T1000 (cell line): ENCODE measurements around the gene FAM110C.
"Not testable (repeated sequence)": the region's sequence is repeated elsewhere in the genome, so short reads cannot be mapped to it uniquely, and the experiment has no call there.

Experiments used
- DNase-seq: peaks from one replicate; lab custom pipeline; 2025; ENCODE audit warnings: mixed read lengths; lab: John Stamatoyannopoulos, UW

Gene FAM110C

GRCh38 chr2:46471-47345 lies at the start of gene FAM110C:
TSS of gene FAM110C (minus strand) at chr2:46505. CDS start at chr2:46385, 120 bp downstream.
- no peak for DNase-seq

DNA sequence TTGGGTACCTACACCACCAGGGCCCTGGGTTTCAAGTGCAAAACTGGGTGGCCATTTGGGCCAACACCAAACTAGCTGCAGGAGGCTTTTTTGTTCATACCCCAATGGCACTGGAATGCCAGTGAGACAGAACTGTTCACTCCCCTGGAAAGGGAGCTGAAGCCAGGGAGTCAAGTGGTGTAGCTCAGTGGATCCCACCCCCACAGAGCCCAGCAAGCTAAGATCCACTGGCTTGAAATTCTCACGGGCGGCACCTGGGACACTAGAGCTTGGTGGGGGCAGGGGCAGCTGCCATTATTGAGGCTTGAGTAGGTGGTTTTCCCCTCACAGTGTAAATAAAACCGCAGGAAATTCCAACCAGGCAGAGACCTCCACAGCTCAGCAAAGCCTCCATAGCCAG lies 46.0 kb upstream of the FAM110C start:
- DNase-seq: no peak

DNA sequence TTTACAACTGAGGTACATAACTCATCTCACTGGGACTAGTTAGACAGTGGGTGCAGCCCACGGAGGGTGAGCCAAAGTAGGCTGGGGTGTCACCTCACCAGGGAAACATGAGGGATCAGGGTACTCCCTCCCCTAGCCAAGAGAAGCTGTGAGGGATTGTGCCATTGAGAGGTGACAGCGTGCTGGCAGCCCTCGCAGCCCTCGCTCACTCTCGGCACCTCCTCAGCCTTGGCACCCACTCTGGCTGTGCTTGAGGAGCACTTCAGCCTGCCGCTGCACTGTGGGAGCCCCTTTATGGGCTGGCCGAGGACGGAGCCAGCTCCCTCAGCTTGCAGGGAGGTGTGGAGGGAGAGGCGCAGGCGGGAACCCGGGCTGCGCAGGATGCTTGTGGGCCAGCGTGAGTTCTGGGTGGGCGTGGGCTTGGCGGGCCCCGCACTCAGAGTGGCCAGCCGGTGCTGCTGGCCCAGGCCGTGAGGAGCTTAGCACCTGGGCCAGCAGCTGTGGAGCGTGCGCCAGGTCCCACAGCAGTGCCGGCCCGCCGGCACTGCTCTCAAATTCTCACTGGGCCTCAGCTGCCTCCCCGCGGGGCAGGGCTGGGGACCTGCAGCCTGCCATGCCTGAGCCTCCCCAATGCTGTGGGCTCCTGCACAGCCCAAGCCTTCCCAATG lies 44.5 kb upstream of the FAM110C start:
- DNase-seq: no peak

- no peak for DNase-seq
These were observed 39.5 kb upstream of the FAM110C start for GRCh38 chr2:85761-86160.

DNA sequence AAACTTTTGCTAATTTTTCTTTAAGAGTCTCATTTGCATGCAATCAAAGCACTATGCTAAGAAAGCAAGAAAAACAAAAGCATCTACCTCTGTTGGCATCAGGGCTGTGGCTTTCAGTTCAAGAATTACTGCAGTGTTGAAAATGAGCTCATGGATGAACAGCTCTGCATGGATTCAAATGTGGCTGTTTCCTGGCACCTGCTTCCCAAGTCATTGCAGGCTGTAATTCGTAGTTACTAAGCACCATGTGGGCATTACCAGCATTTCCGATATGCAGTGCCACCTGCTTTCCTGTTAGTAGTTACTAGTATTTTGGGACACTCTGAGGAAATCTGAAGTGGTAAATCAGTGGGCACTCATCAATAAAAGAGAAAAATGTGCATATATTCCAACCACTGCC lies 37.8 kb upstream of the FAM110C start:
- DNase-seq: no peak

DNA sequence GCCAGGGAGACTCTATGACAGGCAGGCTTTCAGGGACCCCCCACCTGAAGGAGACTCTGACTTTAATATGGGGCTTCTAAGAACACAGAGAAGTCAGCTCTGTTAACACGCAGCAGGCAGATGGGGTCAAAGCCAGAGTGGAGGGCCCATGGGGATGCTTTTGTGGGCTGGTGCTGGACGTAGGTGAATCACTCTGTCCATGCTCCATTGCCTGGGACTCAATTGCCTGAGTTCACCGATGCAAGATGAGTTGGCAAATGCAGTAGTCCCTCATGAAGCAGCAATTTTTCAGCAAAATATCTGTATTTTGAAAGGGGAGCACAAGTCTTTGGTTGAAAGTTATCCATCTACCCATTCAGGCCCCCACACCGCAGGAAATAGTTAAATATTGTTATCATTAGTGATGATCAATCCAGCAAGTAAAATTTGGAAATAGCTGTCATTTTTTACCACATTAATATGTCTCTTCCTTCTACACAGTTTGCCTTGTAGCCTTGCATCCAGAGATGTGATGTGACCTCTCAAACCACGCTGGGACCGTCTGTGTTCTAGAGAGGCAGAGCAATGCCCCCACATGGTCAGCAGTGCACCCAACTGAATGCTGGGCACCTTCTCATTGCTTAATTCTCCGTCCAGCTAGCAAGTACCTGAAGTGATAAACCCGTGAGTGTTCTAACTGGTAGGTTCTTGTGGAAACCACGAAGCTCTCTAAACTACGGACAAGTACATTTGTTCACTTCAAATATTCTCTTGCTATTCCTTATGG lies 34.8 kb upstream of the FAM110C start:
- DNase-seq: no peak

- no peak for DNase-seq
These were observed 34.1 kb upstream of the FAM110C start for GRCh38 chr2:80378-80777.

- no peak for DNase-seq
These were observed 25.2 kb upstream of the FAM110C start for GRCh38 chr2:71309-72035.

GRCh38 chr2:69366-70344 lies 23.4 kb upstream of the FAM110C start:
- no peak for DNase-seq

DNA sequence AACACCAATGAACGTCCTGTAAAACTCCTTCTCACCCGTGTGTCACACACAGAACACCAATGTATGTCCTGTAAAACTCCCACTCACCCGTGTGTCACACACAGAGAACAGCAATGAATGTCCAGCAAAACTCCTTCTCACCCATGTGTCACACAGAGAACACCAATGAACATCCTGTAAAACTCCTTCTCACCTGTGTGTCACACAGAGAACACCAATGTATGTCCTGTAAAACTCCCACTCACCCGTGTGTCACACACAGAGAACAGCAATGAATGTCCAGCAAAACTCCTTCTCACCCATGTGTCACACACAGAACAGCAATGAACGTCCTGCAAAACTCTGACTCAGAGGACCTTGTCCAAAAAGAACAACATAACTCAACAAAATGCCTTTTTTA lies 22.3 kb upstream of the FAM110C start:
- DNase-seq: not testable (repeated sequence)

DNA sequence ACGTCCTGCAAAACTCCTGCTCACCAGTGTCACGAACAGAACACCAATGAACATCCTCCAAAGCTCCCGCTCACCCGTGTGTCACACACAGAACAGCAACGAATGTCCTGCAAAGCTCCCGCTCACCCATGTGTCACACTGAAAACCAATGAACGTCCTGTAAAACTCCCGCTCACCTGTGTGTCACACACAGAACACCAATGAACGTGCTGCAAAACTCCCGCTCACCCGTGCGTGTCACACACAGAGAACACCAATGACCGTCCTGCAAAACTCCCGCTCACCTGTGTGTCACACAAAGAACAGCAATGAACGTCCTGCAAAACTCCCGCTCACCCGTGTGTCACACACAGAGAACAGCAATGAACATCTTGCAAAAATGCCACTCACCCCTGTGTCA lies 20.5 kb upstream of the FAM110C start:
- no peak for DNase-seq

GRCh38 chr2:65121-65520 lies 18.8 kb upstream of the FAM110C start:
- DNase-seq: no peak

- DNase-seq: no peak
These were observed 9.5 kb upstream of the FAM110C start for GRCh38 chr2:55587-56448.

- no peak for DNase-seq
These were observed 5.3 kb upstream of the FAM110C start for GRCh38 chr2:51613-52012.

DNA sequence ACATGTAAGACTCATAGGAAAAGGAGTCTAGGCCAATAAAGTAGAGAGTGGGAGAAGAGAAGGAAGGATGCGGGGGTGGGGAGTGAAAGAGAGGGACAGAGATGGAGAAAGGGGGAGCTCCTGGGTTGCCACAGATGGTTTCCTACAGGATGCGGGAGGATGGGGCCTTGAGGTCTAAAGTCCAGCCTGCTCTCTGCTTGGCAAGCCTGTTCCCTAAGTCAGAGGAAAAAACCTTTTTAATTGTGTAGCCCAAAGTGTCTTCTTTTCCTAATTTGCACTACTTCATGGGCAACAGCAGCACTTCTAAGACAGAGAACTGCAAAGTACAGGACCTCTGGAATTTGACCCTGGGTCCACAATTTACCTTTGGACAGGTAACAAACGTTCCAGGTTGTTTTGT lies 1.4 kb upstream of the FAM110C start:
- DNase-seq: no peak

GRCh38 chr2:47346-47725 lies 1.0 kb upstream of the FAM110C start:
- DNase-seq: no peak

- DNase-seq: no peak
These were observed 204 bp downstream of the FAM110C start for GRCh38 chr2:46131-46470.

DNA sequence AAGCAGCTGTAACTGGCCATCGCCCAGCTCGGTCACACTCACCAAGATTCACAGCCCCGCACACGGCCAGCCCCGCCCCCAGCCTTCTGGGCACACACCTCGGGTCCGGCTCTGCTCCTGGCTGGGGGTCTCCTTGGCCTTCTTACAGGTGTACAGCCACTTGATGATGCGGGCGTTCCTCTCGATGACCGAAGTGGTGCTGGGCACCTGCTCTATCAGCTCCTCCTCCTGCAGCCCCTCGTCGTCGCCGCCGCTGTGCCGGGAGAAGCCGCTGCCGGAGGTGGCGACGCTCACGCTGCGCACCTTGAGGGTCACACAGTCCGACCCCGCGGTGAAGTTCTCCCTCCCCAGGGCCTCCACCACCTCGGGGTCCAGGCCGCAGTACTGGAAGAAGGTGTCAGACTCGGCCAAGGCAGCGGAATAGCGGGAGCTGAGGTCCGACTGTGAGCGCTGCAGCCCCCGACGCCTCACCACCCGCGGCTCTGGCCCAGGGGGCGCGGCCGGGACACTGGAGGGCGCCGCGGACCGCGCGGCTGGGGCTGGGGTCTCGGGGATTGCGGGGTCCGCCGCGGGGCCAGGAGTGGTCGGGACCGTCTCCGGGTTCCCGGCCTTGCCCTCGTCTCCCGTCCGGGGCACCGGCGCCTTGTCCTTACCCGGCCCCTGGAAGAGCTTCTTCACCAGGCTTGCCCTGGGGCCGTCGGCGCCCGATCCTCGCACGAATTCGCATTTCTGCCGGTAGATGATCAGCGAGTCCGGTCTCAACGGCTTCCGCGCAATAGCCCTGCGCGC lies 769 bp downstream of the FAM110C start:
- no peak for DNase-seq

GRCh38 chr2:44748-45341 lies 1.5 kb downstream of the FAM110C start:
- no peak for DNase-seq
